HG03139 (cell line): ENCODE results near the gene TMEM256.

Experiments used
- ATAC-seq: cut with Tn5 transposase; IDR thresholded peaks from one replicate; pipeline ENCODE4 v1.9.1; 2021; ENCODE audit not compliant: unreplicated experiment

Gene TMEM256

GRCh38 chr17:7408863-7409262 lies 5.0 kb upstream of the TMEM256 start:
- ATAC-seq, result no peak

- ATAC-seq, result no peak
Observed at GRCh38 chr17:7408252-7408727, 4.4 kb upstream of the TMEM256 start.

- ATAC-seq, result no peak
Observed at GRCh38 chr17:7407485-7408251, 3.8 kb upstream of the TMEM256 start, which contains the start of gene NLGN2. TSS of gene NLGN2 (plus strand) at chr17:7407845. CDS start at chr17:7408256, 411 bp downstream.

- no peak for ATAC-seq
Observed at GRCh38 chr17:7407082-7407481, 3.2 kb upstream of the TMEM256 start.

GRCh38 chr17:7406235-7406825 lies 2.4 kb upstream of the TMEM256 start:
- no peak for ATAC-seq

- no peak for ATAC-seq
Observed at GRCh38 chr17:7405350-7406234, 1.7 kb upstream of the TMEM256 start.

GRCh38 chr17:7404737-7405349 lies 946 bp upstream of the TMEM256 start:
- no peak for ATAC-seq

GRCh38 chr17:7403727-7403976 lies 245 bp downstream of the TMEM256 start:
- ATAC-seq, result no peak

- no peak for ATAC-seq
Observed at GRCh38 chr17:7403043-7403726, 712 bp downstream of the TMEM256 start.

- no peak for ATAC-seq
Observed at GRCh38 chr17:7398612-7399011, 5.3 kb downstream of the TMEM256 start.

GRCh38 chr17:7396147-7396546 lies 7.8 kb downstream of the TMEM256 start:
- ATAC-seq, result no peak

GRCh38 chr17:7394452-7395191 lies 9.3 kb downstream of the TMEM256 start, which contains the start of gene PLSCR3:
TSS of gene PLSCR3 (minus strand) at chr17:7394525. CDS start at chr17:7394110, 415 bp downstream.
- peak; percentile 61 for ATAC-seq

- ATAC-seq, result peak; percentile 13
Observed at GRCh38 chr17:7393613-7394451, 10.1 kb downstream of the TMEM256 start.

GRCh38 chr17:7392696-7393612 lies 10.9 kb downstream of the TMEM256 start:
- no peak for ATAC-seq

GRCh38 chr17:7391307-7391706 lies 12.6 kb downstream of the TMEM256 start:
- ATAC-seq, result no peak

- ATAC-seq, result no peak
Observed at GRCh38 chr17:7389924-7390910, 13.7 kb downstream of the TMEM256 start.

- no peak for ATAC-seq
Observed at GRCh38 chr17:7388856-7389255, 15.0 kb downstream of the TMEM256 start.
